Peyer's patch (tissue), 4 donors: ENCODE measurements around the gene TP53AIP1.

ENCODE experiments used
- CTCF ChIP-seq, 6 experiments: fragments of 450-650 bp in 4 of 6; fragments of 200-600 bp in 2 of 6; sonication (generic) in 1 of 6; IDR thresholded peaks; one replicate each; pipeline ENCODE4 v1.5.1; 2017 to 2019; ENCODE audit warnings: antibody characterized with exemption in 6 of 6, mild to moderate bottlenecking in 3 of 6, moderate library complexity in 1 of 6
- POLR2A ChIP-seq, 2 donors: fragments of 450-650 bp; IDR thresholded peaks; one replicate each; pipeline ENCODE4 v1.5.1; 2017; ENCODE audit warnings: antibody characterized with exemption in 2 of 2, mild to moderate bottlenecking in 2 of 2, moderate library complexity in 2 of 2

GRCh38 chr11:128898580-128899344 lies 43.9 kb downstream of the TP53AIP1 start:
- TF ChIP-seq CTCF (IDR thresholded peaks at IDR 0.05) (no peak), POLR2A (IDR thresholded peaks at IDR 0.05) (no peak)
